HUDEP-2 (cell line): Measurements from ENCODE around the gene EXOG.
A peak's percentile ranks its signal among the peaks of the same experiment; 100 is the strongest.

Source experiments
- DNase-seq, 76 experiments: peaks; one replicate each; lab custom pipeline; 2025; ENCODE audit not compliant: unreplicated experiment in 76 of 76; lab: John Stamatoyannopoulos, UW

The EXOG gene

DNA sequence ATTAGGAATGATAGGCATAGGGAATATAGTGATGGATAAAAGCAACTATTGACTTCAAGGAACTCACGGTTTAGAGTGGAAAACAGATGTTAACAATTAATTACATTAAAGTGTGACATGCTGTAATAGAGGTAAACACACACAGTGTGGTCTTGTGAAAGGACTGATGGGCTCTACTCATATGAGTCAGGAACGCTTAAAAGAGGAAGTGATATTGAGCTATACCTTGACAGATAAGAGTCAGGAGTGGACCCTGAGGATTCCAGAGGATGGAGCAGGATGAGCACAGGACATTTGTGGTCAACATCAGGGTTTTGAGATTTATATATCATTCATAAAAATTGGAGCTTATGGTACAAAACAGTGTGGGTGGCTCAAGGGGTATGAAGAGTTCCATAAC is 11.0 kb downstream of the EXOG start:
- DNase-seq: no peak

DNA sequence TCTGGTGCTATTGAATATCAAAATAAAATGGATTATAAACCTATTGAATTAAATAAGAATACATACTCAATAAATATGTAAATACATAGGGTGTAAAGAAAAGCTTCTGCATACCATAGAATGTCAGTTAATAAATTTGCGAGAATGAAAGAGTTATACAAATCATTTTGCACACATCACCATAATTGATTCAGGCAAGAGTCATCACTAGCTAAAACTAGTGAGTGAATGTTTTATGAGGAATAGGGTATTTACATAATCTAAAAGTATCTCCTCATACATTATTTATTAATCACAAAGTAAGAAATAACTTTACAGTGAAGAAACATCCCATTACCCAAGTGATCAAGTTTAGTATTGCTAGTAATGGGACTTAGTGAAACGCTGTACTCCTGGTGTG is 13.6 kb downstream of the EXOG start:
- DNase-seq: no peak

DNA sequence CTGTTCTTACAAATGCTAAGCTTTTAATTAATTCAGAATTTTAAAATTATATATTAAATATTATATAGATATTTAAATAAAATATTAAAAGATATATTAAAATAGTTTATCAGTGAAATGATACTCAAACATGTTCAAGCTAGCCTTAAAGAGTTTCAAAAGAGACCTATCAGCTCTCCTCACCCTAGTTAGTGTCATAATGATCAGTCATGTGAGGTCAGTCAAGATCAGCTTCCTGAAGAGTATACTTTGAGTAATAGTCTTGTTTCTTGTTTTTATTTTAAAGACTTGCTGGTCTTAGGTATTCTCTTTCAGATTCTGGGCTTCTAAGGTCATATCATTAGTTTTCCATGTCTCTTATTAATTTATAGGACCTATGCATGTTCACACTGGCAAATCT is 14.5 kb downstream of the EXOG start:
- DNase-seq: no peak

DNA sequence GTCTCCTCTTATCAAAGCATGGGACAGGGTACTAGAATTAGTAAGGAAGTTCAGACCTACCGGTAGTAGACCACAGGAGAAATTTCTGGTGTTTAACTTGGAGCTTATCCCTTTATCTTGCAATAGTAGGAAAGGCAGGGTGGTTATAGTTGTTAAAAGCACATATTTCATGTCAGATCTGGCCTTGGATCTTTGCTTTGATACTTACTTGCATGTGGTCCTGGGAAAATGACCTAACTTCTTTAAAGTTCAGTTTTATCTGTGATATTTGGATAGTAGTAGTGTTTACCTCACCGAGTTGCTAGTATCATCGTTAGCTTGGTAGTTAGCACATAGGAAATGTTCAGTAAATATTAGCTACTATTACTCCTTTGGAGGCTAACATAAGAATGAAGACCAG is 15.4 kb downstream of the EXOG start:
- no peak for DNase-seq

DNA sequence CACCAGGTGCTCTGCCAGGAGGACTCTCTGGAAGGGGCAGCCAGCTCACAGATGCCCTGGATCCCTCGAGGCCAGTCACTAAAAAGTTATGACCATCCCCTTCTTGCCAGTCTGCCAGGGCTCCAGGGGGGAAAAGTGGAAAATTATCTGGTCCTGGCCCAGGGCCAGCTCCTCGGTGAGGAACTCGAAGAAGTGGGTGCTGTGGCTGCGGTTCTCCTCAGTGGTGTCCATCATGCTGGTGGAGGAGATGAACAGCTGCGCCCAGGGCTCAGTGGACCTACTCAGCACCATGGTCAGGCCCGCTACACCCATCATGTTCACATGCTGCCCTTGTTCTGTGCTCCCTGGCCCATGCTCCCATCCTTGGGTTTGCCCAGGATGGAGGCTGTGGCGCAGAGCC is 19.2 kb downstream of the EXOG start:
- no peak for DNase-seq

DNA sequence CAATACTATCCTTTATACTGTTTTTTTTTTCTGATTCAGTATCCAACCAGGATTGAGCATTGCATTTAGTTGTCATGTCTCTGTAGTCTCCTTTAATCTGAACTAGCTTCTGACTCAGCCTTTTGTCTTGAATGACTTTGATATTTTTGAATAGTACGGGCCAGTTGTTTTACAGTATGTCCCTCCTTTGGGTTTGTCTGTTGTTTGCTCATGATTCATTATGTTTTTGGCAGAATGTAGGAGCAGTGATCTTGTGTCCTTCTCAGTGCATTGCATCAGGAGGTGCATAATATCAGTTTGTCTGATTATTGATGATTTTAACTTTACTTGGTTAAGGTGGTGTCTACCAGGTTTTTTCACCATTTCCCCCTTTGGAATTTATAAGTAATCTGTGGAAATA is 20.5 kb downstream of the EXOG start:
- DNase-seq: no peak

DNA sequence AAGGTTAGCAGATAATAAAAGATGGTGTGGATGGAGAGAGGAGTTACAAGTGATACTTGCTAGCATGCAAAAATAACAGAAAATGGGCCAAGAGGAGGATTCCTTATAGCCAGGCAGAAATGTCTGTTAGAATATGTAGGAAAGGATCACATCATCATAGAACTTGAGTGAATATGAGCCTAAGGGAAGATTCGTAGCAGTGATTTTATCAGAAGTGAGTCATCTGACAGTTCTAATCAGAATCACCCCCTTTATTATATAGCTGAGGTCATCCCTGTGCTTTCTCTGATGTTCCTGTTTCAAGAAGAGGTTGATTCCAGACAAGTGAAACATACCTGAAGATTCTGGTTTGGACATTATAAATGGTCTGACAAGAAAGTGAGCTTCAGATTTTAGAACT is 22.9 kb downstream of the EXOG start:
- no peak for DNase-seq

DNA sequence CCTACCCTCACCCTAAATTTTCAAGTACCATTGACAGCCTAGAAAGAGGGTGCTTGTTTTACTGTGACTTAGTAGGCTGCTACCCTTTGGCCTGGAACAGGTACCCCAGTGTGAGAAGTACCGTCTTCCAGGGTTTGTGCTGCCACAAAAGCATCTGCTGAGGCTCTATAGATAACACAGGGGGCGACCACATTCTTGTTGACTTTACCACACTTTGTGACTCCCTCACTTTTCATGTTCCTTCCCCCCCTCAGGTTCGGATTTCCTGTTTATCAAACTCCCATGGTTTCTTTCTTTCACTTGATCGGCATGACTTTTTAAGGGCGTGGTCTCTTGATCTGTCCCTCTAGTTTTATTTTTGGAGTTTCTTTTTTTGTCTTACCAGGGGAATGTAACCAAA is 23.5 kb downstream of the EXOG start:
- no peak for DNase-seq

DNA sequence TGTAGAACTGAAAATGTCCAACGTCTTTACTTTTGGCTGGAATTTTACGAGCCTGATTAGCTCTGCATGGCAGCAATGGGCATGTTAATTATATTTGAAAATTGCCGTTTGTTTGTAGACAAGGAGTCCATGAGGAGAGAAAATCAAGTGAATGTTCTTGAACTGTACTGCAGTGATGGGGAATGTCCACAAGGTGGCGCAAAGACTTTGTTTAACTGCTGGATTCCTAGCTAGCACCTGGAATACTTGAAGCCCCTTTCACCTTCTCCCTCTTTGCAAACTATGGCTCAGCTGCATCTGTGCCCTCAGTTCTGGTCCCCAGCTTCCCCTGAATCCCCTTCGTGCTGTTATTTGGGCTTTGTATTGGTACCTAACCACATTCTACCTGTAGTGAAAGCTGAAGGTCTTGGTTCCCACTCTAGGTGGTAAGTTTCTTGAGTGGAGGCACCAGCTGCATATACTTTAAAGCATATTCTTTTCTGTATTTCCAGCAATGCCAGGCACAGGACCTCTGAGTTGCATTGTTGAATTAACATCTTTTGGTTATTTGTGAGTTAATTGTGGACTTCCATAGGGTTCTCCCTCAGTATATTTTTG is 25.3 kb downstream of the EXOG start:
- peak in 47 of 76 experiments; percentile 1 to 58 (median 23) for DNase-seq

DNA sequence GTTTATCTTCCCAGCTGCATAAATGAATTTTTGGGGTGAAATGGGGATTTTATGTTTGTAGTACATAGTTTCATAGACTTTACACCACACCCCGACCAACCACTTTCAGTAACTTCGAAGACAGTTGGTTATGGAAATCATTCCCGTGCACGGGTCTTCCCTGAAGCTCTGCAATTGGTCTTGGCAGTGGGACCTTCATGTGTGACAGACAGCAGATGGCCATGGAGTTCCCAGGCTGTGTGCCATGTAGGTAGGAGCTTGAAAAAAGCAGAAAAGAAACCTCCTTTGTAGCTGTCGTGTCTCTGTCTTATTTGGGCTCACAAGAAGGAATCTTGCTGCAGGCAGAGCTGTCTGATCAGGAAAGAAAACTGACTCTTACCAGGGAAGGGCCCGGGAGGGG is 25.9 kb downstream of the EXOG start:
- no peak for DNase-seq

DNA sequence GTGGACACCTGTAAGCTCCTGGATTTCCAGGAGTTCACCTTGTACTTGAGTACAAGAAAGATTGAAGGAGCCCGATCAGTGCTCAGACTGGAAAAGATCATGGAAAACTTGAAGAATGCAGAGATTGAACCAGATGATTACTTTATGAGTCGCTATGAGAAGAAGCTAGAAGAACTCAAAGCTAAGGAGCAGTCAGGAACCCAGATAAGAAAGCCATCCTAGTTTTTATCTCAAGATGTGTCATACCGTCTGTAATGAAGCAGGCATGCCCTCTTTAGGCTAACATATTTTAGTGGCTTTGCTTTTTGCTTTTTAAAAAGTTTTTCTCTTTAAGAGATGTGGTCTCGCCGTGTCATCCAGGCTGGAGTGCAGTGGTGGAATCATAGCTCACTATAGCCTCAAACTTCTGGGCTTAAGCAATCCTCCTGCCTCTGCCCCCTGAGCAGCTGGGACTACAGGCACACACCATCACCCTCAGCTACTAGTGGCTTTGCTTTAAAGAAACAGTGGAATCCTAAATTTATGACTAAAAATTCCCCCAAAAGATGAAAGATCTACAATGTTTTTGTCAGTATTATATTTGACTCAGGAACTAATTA is 28.1 kb downstream of the EXOG start:
- no peak for DNase-seq

DNA sequence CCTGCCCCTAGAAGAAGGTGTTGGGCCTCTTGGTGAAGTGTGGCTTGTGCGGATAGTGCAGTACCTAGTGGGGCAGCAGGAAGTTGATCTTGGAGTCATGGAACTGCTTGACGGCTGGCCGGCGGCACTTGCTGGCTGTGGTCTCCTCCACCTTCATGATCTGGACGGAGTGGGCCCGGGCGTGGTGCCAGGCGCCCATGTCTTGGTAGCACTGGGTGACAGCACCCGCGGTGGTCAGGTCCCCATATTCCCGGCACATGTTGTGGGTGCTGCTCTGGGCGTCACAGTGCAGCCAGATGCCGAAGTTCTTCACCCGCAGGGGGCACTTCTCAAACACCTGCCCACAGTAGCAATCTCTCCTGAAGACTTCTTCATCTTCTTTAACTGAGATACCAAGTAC is 30.7 kb downstream of the EXOG start:
- DNase-seq: no peak

DNA sequence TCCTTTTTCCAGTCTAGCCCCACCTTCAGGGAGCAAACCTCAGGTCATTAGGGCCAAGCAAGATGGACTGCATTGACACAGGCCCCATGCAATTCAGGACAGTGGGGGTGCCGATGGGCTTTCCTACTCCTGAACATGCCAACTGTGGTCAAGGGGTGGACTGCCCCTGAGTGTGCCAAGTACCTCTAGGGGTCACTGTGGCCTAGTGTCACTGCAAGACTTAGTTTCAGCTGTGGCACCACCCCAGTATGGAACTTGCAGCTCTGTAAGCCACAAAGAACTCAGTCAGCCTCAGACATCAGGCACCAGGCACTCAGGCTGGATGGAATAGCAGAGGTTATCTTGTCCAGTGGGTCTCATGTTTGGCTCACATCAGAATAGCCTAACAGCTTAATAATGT is 32.3 kb downstream of the EXOG start:
- peak in 12 of 76 experiments; percentile 3 to 39 (median 12) for DNase-seq

DNA sequence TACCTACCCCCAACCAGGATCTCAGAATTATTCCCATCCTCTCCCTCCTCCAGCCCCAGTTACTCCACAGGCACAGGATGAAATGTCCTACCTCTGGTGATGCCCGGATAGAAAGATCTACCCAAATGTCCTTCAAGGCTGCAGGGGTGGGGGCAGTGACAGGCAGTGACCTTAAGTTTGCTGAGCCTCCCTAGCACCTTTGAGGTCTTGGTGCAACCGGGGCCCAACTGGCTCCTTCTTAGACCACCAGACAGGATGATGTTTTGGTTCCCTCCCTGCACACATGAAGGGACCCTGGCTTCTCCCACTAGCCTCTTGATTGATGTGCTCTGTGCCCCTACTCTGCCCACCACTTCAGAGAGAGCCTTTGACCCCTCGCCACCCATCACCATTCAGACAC is 36.4 kb downstream of the EXOG start:
- no peak for DNase-seq

DNA sequence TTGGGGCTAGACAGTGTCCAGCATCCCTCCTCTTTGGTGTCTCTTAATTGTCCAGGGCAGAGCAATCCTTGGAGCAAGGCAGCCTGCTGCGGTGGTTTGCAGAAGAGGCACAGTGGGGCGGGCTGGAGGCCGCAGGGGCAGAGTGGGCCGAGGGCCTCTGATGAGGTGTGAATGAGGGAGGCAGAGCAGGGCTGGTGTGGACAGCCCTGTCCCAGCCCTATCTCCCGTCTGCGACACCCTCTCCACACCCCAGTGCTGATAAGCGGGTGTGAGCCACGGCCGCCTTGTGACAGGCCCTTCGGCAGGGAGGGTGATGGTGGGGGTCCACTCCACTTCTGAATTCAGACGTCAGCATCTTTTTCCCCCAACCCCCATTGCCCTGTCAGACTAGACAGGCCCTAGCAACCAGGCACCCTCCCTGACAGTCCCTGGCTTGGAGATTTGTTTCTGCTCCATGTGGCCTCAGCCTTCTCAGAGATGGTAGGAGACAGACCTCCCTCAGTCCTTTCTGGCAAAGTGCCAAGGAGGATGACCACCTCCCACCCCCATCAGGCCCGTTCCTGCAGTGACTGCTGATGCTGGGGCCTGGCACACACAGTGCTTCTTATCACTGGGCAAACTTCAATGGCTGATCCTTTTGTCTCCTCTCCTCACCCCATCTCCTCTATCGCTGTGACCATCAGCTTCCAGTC is 37.3 kb downstream of the EXOG start:
- peak in 16 of 76 experiments; percentile 1 to 35 (median 13) for DNase-seq

DNA sequence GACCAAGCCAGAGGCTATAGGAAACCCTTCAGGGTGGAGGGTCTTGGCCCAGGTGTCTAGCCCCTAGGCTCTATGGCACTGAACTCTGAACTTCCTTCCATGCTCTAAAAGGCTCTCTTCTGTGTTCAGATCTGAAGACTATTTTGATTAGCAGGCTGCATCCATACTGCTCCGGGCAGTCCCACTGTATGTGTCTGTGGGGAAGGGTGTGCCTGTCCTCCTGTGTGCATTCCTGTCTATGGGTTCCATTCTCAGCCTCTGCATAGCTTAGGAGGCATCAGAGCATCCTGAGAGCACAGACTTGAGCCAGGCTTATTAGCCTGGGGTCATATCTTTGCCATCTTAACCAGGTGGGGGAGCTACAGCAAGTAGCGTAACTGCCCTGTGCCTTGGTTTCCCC is 38.0 kb downstream of the EXOG start:
- no peak for DNase-seq

DNA sequence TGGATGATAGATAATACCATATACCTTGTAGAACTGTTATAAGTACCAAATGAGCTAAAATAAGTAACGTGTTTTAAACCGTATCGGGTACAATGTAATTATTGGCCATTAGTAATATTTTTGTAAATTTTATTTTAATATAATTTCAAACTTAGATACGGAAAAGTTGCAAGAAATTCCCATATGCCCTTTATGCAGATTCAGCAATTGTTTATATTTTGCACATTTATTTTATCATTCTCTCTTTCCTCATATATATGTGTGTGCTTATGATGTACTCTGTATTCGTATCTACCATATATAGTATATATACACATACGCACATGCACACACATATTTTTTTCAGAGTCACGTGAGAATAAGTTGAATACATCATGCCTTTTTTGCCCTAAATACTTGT is 38.5 kb downstream of the EXOG start:
- DNase-seq: no peak

DNA sequence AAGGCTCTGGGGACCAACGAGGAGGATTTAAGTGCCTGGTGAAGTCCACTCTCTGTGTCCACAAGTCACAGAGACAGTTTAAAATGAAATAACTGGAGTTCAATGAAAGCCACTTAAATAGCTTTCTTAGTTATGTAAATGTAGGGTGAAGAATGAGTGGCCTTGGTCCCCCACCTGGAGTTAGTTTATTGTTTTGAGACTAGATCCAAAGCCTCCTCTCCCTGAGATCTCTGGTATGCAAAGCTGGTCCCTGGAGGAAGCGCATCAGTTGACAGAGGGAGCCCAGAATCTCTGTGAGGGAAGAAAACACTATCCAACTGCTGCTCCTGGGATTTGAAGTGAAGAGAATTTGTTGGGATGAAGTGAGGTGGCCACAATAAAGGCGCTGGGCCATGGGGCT is 40.5 kb downstream of the EXOG start:
- no peak for DNase-seq

DNA sequence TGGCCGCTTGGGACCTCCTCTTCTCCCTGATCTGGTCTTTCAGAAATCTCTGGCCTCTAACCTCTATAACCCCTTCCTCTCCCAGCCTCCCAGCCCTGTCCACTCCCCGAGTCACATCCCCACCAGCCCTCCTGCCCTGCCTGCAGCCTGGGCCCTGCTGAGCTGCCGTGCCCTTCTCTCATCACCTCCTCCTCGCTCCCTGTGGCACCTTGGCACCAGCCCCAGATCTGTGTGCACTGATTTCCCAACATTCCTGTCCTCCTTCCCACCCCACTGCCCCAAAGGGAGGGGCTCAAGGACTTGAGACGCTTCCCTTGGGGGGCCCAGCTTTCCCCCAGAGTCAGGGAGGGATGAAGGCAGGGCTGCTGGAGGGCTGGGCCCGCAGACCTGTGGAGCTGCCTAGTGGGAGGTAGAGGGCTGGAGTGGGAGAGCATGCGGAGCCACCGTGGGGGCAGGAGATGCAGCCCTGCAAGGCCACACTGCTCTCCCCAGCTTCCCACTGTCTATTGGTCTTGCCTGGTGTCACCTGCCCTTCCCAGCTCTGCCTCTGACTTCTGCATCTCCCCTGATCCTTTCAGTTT is 42.7 kb downstream of the EXOG start:
- DNase-seq: no peak

DNA sequence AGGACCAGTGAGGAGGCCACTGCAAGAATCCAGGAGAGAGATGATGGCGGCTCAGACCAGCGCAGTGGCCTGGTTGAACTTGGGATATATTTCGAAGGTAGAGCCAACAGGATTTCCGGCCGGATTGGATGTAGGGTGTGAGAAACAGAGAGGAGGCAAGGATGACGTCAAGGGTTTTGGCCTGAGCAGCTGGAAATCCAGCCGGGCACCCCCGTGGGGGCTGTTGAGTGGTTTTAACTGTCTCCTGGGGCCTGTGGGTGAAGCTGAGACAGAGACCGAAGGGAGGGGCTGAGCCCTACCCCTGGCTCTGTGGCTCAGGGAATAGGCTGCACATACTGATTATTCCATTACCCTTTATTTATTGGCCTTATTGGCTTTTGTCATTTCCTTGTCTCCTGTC is 45.7 kb downstream of the EXOG start:
- no peak for DNase-seq

DNA sequence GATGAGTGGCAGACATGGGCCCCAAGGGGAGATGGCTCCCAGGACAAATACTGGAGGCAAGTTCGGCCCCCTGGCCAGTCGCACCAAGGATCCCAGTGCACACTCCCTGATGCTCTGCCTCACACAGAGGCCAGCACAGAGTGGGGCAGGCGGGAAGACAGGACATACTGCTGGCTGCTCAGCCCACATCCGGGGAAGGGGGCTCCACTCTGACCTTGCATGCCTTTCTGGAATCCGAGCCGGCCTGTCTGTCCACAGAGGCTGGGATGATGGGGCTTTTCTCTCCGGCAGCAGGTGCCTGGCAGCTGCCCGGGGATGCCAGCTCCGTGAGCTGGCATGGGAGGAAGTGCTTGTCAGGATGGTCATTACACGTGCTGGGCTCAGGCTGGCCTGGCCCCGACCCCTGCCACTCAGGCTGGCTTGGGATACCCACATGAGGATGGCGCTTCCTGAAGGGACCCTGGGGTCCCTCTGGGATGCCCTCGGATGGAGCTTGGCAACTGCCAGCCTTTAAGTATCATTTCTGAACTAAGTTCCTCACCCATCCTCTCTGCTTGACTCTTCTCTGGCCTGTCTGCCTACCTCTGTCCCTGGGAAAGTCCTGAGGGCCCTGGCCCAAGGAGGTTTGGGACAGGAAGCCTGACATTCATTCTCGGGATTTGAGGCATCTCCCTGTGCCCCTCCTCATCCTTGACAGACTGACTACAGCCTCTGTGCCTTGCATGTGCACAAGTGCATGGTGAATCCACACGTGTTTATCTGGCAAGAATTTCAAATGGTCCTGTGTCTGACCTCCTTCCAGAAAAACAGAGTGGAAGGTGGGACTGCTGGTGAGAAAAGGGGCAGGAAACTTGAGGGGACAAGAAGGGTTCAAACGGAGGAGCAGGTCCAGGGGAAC is 46.5 kb downstream of the EXOG start:
- no peak for DNase-seq
